B cell (primary cell): ENCODE results near the gene MGA. TPM values are rescaled to one million over a fixed set of nuclear protein-coding genes. Genes with fewer than 3 reads are reported as not detected.
A peak's percentile ranks its signal among the peaks of the same experiment; 100 is the strongest.

Source experiments
- ATAC-seq: fragments of 200-7000 bp; cut with Tn5 transposase; one replicate; pipeline ENCODE4 v1.10.0; 2021; ENCODE audit warnings: low read depth, mild to moderate bottlenecking, moderate number of reproducible peaks, moderate library complexity
- CTCF ChIA-PET: fragments of 350-600 bp; sonication (Branson Sonifier 250); formaldehyde crosslinking; loops from one replicate; lab custom pipeline; 2021; ENCODE audit warnings: antibody characterized with exemption, inconsistent platforms; lab: Charles Lee
- POLR2A ChIA-PET: fragments of 350-600 bp; sonication (Branson Sonifier 250); formaldehyde crosslinking; loops from one replicate; lab custom pipeline; 2021; ENCODE audit warnings: antibody characterized with exemption; lab: Charles Lee
- DNase-seq: peaks from one replicate; pipeline ENCODE4 v3.0.0; 2013
- H2AFZ ChIP-seq: 2 replicates; pipeline ENCODE4 v1.6.1; 2012; ENCODE audit warnings: mild to moderate bottlenecking, low read depth, low read length; ENCODE audit not compliant: insufficient read depth, poor library complexity, severe bottlenecking
- H3K27ac ChIP-seq, 2 donors: 1 replicate in 1 of 2; 2 replicates in 1 of 2; pipeline ENCODE4 v1.5.1; 2012 to 2013; ENCODE audit warnings: low read length in 2 of 2, mild to moderate bottlenecking in 2 of 2, moderate library complexity in 1 of 2
- H3K27me3 ChIP-seq, 4 experiments: fragments of 200-600 bp in 1 of 4; sonication (generic) in 1 of 4; replicated peaks in 1 of 4; 1 replicate in 2 of 4; 2 replicates in 2 of 4; pipeline versions ENCODE4 v1.6.1 to v1.7.0; 2013 to 2016; ENCODE audit warnings: low read length in 3 of 4, mild to moderate bottlenecking in 2 of 4, mixed read lengths in 1 of 4, moderate library complexity in 1 of 4; ENCODE audit not compliant: insufficient read depth in 4 of 4, control insufficient read depth in 3 of 4; ENCODE audit errors: control extremely low read depth in 1 of 4
- H3K36me3 ChIP-seq, 2 experiments: replicated peaks in 1 of 2; 1 replicate in 1 of 2; 2 replicates in 1 of 2; pipeline versions ENCODE4 v1.6.1 to v1.7.1; 2013; ENCODE audit warnings: low read length in 1 of 2; ENCODE audit not compliant: insufficient read depth in 2 of 2, control insufficient read depth in 1 of 2; ENCODE audit errors: control extremely low read depth in 1 of 2, extremely low read depth in 1 of 2
- H3K4me1 ChIP-seq, 2 donors: fragments of 200-600 bp in 1 of 2; sonication (generic) in 1 of 2; 1 replicate in 1 of 2; 2 replicates in 1 of 2; pipeline versions ENCODE4 v1.5.1 to v1.6.1; 2013 to 2017; ENCODE audit warnings: low read length in 2 of 2; ENCODE audit not compliant: control insufficient read depth in 2 of 2, insufficient read depth in 2 of 2
- H3K4me2 ChIP-seq: replicated peaks from 2 replicates; pipeline ENCODE3; 2012; ENCODE audit warnings: mild to moderate bottlenecking, low read depth, low read length; ENCODE audit not compliant: poor library complexity, severe bottlenecking
- H3K4me3 ChIP-seq, 5 experiments: fragments of 200-600 bp in 1 of 5; sonication (generic) in 1 of 5; 1 replicate in 3 of 5; 2 replicates in 2 of 5; pipeline versions ENCODE4 v1.5.1 to v1.7.0; 2011 to 2016; ENCODE audit warnings: low read length in 4 of 5, mild to moderate bottlenecking in 4 of 5, low read depth in 2 of 5, control low read depth in 1 of 5, moderate library complexity in 1 of 5; ENCODE audit not compliant: insufficient read depth in 1 of 5; ENCODE audit errors: control extremely low read depth in 1 of 5, extremely low read depth in 1 of 5
- H3K79me2 ChIP-seq: fragments of 200-600 bp; sonication (generic); one replicate; pipeline ENCODE4 v1.6.0; 2016; ENCODE audit warnings: low read length; ENCODE audit not compliant: control insufficient read depth, insufficient read depth
- H3K9ac ChIP-seq: fragments of 200-600 bp; sonication (generic); 2 replicates; pipeline ENCODE4 v1.6.1; 2017; ENCODE audit warnings: mild to moderate bottlenecking, low read length, moderate library complexity
- H3K9me3 ChIP-seq, 3 donors: one replicate each; pipeline versions ENCODE4 v1.6.1 to v1.7.1; 2013; ENCODE audit warnings: low read length in 2 of 3; ENCODE audit not compliant: control insufficient read depth in 2 of 3, insufficient read depth in 1 of 3; ENCODE audit errors: control extremely low read depth in 1 of 3
- H4K20me1 ChIP-seq: 2 replicates; pipeline ENCODE4 v1.6.0; 2012; ENCODE audit warnings: mild to moderate bottlenecking, low read length; ENCODE audit not compliant: insufficient read depth, control insufficient read depth, poor library complexity, severe bottlenecking
- H3K27ac Mint-ChIP-seq: one replicate; pipeline ENCODE4 v1.8.0; 2021; ENCODE audit warnings: mixed read lengths
- H3K27me3 Mint-ChIP-seq: one replicate; pipeline ENCODE4 v1.8.0; 2021; ENCODE audit warnings: mixed read lengths
- H3K4me1 Mint-ChIP-seq: one replicate; pipeline ENCODE4 v1.8.0; 2021; ENCODE audit warnings: mixed read lengths
- H3K4me3 Mint-ChIP-seq: one replicate; pipeline ENCODE4 v1.8.0; 2021; ENCODE audit warnings: mixed read lengths
- H3K9me3 Mint-ChIP-seq: one replicate; pipeline ENCODE4 v1.8.0; 2022; ENCODE audit warnings: mixed read lengths; ENCODE audit not compliant: insufficient read depth
- EZH2 ChIP-seq: IDR thresholded peaks from 2 replicates; pipeline ENCODE4 v1.6.1; 2012; ENCODE audit warnings: borderline replicate concordance, low read depth, mild to moderate bottlenecking, moderate library complexity, low read length; ENCODE audit not compliant: insufficient read depth, poor library complexity, severe bottlenecking
- WGBS: methylation state at CpG from one replicate; pipeline ENCODE4 v1.1.5; 2013; ENCODE audit warnings: missing lambda C conversion rate; ENCODE audit not compliant: insufficient coverage; 5-methylcytosine and 5-hydroxymethylcytosine counted together
- intact Hi-C: fragments of 100-400 bp; cut with micrococcal nuclease; formaldehyde crosslinking; loops from one replicate; pipeline ENCODE4 v1.10.0; 2022
- polyA plus RNA-seq: library from polyadenylated mRNA; depleted of rRNA; stranded (reverse); fragments of >200 nt; gene quantifications from 2 replicates; pipeline ENCODE4 v1.2.3, GENCODE V29; 2012
- total RNA-seq, 2 donors: library from RNA; stranded (reverse); fragments of 120-200 nt in 1 of 2; gene quantifications; 1 replicate in 1 of 2; 2 replicates in 1 of 2; pipeline versions ENCODE4 v1.2.3 to v1.2.4, GENCODE V29; 2013 to 2022
- TF ChIP-seq, protein P1 (sequence below): fragments of 200-600 bp; IDR thresholded peaks from one replicate; pipeline ENCODE4 v1.8.0; 2022; ENCODE audit warnings: antibody characterized with exemption, mild to moderate bottlenecking

The MGA gene
- total and polyA plus RNA-seq, 2 donors (not counting 1 experiment from before 2014, with no cell fraction given) = 5.4 to 79.7 TPM

GRCh38 chr15:41774062-41774881 lies 114.1 kb downstream of the MGA start, which contains the start of gene MAPKBP1:
MAPKBP1 (plus strand) TSS chr15:41774484; CDS start chr15:41775276, 792 bp downstream.
- ATAC-seq = peak; percentile 91
- ChIA-PET POLR2A (interaction anchor here (0.6 to 2.0 kb wide), 9 partner anchors 9 to 876 kb away, joined by 3 to 14 read pairs (median 5); partner anchors contain the start of gene MGA), CTCF (interaction anchor here (0.5 to 20.0 kb wide), 33 partner anchors 8 to 981 kb away, joined by 3 to 716 read pairs (median 7); partner anchors contain the start of genes EHD4, JMJD7, MGA and RPAP1)
- TF ChIP-seq, protein P1, sequence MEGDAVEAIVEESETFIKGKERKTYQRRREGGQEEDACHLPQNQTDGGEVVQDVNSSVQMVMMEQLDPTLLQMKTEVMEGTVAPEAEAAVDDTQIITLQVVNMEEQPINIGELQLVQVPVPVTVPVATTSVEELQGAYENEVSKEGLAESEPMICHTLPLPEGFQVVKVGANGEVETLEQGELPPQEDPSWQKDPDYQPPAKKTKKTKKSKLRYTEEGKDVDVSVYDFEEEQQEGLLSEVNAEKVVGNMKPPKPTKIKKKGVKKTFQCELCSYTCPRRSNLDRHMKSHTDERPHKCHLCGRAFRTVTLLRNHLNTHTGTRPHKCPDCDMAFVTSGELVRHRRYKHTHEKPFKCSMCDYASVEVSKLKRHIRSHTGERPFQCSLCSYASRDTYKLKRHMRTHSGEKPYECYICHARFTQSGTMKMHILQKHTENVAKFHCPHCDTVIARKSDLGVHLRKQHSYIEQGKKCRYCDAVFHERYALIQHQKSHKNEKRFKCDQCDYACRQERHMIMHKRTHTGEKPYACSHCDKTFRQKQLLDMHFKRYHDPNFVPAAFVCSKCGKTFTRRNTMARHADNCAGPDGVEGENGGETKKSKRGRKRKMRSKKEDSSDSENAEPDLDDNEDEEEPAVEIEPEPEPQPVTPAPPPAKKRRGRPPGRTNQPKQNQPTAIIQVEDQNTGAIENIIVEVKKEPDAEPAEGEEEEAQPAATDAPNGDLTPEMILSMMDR = peak; percentile 83
- TF ChIP-seq EZH2 = no peak
- peak within 1 kb of the TSS; percentile 99 for H3K4me3 Mint-ChIP-seq
- Histone ChIP-seq H3K9ac (peak within 1 kb of the TSS; percentile 87), H3K4me2 (peak within 1 kb of the TSS; percentile 89), H3K27ac (peak within 1 kb of the TSS; percentile 62 to 71), H3K79me2 (peaks cover 38% of the 10 kb centered on the region), H3K27me3 (no peaks in the 10 kb centered on the region), H2AFZ (peak within 1 kb of the TSS; percentile 82), H3K36me3 (no peaks in the 10 kb centered on the region), H3K9me3 (no peaks in the 10 kb centered on the region), H3K4me1 (peaks cover 30 to 32% of the 10 kb centered on the region in 2 donors), H3K4me3 (peak within 1 kb of the TSS; percentile 75 to 87 (median 78)), H4K20me1 (no peaks in the 10 kb centered on the region)
- peak; percentile 99 for DNase-seq
- no peaks in the 10 kb centered on the region for H3K9me3 Mint-ChIP-seq
- no peaks in the 10 kb centered on the region for H3K27me3 Mint-ChIP-seq
- intact Hi-C loops = loop anchor here (1.0 to 5.0 kb wide), 12 partner anchors 9 to 869 kb away; partner anchors contain the start of genes EHD4, INO80, JMJD7 and MGA
- H3K4me1 Mint-ChIP-seq = peaks cover 57% of the 10 kb centered on the region
- H3K27ac Mint-ChIP-seq = peak within 1 kb of the TSS; percentile 96
- WGBS = under 1% methylated on average over 62 of the region's 62 CpGs
